GM10847 (cell line): ENCODE results near the gene SLC37A1.

ENCODE experiments used
- POLR2A ChIP-seq: IDR thresholded peaks from 2 replicates; pipeline ENCODE4 v1.6.1; 2011; ENCODE audit not compliant: insufficient read length; ENCODE audit errors: extremely low read depth

SLC37A1 gene

GRCh38 chr21:42578761-42579415 lies 65.2 kb downstream of the SLC37A1 start:
- no peak for TF ChIP-seq POLR2A

DNA sequence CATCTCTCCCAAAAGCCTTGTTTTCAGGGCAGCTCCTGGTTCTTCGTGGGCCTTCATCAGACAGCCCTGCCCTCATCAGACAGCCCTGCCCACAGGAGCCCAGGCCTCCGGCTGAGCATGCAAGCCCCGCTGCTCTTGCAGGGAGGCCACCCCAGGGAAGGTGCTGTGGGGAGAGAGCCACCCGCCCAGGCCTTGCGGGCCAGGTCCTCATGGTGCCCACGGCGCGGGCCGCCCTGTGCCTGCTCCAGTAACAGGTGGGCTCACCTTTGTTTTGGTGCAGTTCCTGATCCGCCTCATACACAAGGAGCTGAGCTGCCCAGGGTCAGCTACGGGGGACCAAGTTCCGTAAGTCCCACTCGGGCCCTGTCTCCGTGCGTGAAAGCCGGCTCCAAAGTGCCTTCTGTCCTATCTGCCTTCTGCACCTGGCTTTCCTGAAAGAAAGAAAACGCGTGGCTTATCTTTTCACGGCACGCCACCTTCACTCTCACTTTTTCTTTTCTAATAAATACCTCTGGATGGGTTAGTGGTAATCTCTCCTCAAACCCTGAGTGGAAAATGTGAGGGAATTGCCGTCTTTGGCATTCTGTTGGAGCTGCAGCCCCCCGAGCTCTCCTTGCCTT lies 65.9 kb downstream of the SLC37A1 start:
- TF ChIP-seq POLR2A, result no peak

DNA sequence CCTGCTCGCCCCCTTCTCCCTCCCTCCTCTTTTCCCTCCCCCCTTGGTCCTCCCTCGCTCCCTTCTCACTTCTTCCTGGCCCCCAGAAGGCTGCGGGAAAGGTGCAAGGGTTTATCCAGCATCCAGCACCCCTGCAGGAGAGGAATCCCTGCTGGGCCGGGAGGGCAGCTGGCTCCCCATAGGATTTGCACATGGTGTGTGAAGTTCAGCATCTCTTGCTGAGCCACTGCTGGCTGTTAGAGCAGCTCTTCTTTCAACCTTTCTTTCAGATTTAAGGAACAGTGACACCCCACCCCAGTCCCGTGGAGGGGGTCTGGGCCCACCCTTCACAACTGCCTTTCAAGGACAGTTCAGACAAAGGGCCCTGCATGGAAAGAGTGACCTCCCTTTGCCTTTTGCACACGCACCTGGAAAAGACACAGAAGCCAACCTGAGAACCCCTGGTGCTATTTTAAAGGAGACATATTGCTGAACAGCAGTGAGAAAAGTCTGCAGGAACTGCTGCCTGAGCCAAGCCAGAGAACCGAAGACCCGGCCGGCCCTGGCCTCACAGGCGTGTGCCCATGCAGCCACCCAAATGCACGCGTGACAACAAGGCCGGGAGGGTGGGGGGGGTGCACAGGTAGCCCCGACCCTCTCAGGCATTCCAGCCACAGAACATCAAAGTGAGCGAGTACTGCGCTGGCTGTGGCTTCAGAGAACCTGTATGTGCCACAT lies 66.6 kb downstream of the SLC37A1 start:
- TF ChIP-seq POLR2A, result no peak

DNA sequence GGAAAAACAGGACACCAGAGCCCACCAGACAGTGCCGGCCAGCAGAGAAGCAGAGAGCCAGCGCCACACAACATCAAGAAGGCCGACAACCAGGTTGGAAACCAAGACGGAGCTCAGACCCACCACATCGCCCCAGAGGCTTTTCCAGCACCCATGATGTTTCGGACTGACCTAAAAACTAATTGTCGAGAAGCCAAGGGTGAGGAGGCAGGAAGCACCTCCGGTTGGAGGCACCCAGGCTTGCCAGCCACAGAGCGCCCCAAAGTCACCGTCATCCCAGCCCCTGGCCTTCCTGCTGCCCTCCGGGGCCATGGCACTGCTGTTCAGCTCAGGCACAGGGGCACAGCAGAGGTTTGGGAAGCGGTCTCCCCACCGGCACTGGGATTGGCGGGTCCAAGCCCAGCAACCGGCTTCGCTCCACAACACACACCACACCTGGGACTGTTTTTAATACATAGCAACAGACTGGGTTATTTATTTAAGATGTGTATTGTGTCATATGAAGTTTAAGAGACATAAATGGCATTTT lies 67.2 kb downstream of the SLC37A1 start:
- TF ChIP-seq POLR2A, result no peak

DNA sequence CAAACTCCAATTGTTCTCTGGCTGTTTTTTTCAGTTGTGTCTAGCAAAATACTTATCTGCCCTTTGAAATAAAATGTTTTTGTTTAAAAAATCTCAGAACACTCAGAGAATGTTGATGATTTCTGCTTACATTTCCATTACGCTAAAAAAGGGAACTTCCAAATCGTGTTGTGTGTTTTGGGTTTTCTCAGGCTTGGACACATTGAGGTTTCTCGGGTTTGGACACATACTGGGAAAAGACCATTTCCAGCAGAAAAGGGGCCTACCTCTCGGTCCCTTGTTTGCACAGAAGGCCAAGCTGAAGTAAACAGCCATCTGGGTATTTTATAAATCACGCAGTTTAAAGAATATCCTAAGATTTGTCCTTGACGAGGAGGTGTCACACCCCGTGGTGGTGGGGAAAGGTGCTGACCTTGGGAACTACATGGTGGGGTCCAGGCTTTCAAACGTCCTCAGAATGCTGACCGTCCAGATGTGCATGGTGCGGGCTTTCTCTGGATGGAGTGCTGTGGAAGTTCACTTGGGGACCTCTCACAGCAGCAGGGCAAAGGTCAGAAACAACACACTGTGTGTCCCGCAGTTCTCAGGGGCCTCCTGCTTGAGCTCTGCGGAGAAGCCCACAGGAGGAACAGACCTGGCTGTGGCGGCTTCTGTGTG lies 67.8 kb downstream of the SLC37A1 start:
- no peak for TF ChIP-seq POLR2A

- no peak for TF ChIP-seq POLR2A
Observed at GRCh38 chr21:42581993-42582786, 68.5 kb downstream of the SLC37A1 start.

GRCh38 chr21:42582787-42583476 lies 69.3 kb downstream of the SLC37A1 start:
- no peak for TF ChIP-seq POLR2A

DNA sequence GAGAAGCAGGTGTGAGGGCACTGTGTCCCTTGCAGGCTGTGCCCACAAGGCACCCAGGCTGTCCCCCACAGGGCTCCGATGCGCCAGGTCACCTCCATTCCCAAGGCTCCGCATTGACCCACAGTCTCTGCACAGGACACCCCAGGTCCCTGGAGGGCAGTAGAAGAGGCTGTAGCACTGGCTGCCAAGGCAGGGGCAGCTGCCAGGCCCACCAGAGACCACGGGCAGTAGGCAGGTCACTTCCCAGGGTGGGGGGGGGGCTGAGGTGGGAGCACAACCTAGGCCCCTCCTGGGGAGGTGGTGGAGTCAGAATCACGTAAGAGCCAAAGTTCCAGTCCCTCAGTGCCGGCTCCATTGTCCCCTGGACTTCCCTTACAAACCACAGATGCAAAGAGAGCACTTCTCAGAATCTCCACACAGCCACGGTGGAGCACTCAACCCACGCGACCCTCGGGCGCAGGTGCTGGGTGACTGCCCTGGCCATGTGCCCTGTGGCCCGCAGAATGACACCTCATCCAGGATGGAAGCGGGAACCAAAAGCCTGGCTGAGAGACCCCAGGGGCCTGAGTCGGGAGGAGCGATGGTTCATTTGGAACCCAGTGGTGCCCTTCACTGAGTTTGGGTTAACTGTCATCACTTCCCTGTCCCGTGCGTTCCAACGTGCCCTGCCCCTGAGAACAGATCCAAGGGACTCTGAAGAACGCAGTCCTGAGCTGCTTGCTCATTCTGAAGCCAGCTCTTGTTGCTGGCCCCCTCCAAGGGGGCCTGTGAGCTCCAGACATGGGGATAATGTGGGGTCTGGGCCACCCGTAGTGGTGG lies 70.0 kb downstream of the SLC37A1 start:
- TF ChIP-seq POLR2A, result no peak

DNA sequence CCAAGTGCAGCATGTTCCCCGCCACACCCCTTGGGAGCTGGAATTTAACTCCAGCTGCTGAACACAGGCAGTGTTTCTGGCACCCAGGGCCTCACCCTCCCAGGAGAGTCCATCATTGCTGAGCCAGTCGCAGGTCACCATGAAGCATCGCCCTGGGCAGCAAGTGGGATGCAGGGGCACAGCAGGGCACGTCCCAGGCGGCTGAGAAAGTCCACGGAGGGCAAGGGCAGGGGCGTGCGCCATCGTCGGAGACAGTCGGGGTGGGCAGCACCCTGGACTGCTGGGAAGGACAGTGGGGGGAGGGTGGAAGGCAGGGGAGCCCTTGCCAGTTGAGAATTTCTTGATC lies 70.6 kb downstream of the SLC37A1 start:
- no peak for TF ChIP-seq POLR2A

DNA sequence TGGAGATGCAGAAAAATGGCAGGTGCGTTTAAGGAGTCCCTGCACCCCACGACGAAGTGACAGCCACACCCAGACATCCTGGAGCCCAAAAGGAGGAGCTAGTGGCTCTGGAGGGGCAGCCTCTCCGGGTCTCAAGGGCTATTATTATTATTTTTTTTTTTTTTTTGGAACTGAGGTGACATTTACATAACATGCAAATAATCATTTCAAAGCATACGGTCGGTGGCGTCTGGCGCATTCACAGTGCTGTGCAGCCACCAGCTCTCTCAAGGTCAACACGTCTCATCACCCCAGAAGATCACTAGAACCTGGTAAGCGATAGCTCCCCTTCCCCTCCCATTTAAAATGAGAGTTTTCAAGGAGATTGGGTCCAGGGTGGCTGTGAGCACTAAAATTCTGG lies 72.2 kb downstream of the SLC37A1 start:
- TF ChIP-seq POLR2A, result no peak

DNA sequence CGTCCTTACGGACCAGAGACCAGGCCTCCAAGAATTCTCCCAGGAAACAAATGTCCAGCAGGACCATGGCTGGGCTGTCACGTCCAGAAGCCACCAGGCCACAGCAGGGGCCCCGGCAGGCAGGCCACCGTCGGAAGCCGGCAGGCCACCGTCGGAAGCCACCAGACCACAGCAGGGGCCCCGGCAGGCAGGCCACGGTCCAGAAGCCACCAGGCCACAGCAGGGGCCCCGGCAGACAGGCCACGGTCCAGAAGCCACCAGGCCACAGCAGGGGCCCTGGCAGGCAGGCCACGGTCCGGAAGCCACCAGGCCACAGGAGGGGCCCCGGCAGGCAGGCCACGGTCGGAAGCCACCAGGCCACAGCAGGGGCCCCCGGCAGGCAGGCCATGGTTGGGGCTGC lies 72.8 kb downstream of the SLC37A1 start:
- TF ChIP-seq POLR2A, result no peak

DNA sequence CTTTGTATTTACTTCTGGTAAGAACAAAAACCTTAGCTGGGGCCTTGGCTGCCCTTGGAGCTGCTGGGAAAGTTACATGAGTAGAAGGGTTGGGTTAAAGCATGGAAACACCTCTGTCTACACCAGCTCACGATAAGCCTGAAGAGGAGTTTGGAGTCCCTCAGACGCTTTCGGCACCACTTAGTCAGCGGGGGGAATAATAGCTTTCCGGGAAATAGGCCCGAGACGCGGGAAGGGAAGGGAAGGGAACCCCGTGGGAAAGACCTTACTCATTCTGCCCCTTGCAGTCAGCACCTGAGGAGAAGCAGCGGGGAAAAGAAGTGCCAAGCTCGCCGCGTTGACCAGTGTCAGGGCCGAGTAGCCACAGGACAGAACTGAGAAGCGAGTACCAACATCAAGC lies 73.4 kb downstream of the SLC37A1 start:
- no peak for TF ChIP-seq POLR2A

DNA sequence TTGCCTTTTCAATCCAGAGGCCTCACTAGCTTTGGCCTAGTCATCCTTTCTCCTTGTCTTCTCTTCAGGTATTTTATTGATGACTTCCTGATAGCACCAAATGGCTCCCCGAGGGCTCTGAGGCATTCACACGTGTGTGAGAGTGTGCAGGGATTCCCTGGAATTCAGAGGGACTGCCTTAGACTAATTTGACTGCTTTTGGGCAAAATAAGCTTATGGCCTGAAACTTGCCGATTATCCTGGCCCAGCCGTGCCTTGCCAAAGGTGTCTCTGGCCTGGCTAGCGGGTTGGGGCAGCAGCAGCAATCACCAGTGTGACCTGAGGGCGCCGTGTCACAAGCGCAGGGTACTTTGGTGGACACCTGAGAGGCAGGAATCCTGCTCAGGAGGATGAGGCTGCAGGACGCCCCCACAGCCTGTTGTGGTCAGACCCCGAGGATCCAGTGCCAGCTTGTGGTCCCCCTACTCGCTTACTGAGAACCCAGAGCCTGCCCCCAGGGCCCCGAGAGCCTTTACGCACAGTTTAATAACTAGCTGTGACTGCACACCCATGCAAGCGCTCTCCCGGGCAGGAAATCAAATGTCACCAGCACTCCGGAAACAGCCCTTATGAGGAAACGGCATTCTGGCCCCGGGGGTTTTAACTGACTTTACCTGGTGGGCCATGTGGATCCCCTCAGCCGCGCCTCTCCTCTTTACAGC lies 76.9 kb downstream of the SLC37A1 start:
- no peak for TF ChIP-seq POLR2A
